Measurements from ENCODE around the gene TNS4.
A peak's percentile ranks its signal among the peaks of the same experiment; 100 is the strongest.

The TNS4 gene

DNA sequence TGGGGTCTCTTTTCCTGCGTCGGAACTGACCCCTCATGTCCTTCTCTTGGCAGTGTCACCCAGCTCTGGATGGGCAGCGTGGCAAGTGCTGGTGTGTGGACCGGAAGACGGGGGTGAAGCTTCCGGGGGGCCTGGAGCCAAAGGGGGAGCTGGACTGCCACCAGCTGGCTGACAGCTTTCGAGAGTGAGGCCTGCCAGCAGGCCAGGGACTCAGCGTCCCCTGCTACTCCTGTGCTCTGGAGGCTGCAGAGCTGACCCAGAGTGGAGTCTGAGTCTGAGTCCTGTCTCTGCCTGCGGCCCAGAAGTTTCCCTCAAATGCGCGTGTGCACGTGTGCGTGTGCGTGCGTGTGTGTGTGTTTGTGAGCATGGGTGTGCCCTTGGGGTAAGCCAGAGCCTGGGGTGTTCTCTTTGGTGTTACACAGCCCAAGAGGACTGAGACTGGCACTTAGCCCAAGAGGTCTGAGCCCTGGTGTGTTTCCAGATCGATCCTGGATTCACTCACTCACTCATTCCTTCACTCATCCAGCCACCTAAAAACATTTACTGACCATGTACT is 44.9 kb downstream of the TNS4 start:
- DNase-seq (ENCODE audit: low spot score), result no peak

DNA sequence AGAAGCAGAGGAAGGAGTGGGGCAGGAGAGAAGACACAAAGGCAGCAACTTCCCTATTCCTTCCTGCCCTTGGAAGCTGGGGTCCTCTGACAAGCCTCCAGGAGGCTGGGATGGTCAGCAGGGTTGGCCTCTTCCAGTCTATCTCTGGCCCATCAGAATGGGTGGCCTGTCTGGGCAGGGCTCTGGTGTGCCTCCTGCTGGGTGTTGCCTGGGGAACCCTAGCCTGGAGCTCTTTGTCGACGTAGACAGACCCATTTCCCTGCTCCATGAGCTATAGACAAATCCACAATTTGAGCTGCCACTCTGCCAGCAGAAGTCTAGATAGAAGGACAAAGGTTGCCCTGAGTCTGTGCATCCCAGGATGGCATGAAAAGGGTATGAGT is 46.8 kb downstream of the TNS4 start:
- DNase-seq (ENCODE audit: low spot score), result no peak

GRCh38 chr17:40453881-40454612 is 47.4 kb downstream of the TNS4 start:
- no peak for DNase-seq (ENCODE audit: low spot score)

- no peak for DNase-seq (ENCODE audit: low spot score)
Measured at GRCh38 chr17:40452921-40453378, 48.5 kb downstream of the TNS4 start.

GRCh38 chr17:40452216-40452787 is 49.1 kb downstream of the TNS4 start:
- no peak for DNase-seq (ENCODE audit: low spot score)

DNA sequence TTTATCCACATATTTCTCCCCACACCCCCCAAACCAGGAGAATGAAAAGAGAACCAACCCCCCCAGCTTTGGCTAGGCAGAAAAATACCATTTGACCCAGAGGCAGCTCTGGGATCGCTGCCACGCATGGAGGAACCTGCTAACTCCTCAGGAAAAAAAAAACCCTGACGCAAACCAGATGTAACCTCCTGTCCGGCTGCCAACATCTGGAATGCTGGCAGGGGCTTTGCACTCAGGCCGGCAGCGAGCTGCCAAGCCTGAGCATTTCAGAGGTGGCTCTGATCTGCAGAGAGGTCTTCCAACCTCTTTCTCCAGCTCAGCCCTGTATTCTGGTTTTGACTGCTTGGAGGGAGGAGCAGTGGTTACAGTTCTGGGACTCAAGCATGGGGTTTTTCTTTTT is 50.0 kb downstream of the TNS4 start:
- no peak for DNase-seq (ENCODE audit: low spot score)

DNA sequence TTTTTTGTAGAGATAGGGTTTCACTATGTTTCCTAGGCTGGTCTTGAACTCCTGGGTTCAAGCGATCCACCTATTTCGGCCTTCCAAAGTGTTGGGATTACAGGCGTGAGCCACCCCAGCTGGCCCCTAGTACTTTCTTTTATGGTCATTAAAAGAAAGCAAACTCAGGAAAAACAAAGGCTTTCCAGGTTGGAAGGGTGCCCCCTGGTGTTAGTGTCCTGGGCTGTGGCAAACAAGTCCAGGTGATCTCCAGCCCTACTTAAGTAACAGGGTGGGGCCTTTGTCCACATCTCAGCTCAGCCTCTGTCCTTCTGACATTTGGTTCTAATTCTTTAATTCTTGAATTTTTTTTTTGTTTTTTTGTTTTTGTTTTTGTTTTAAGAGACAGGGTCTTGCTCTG is 51.2 kb downstream of the TNS4 start:
- DNase-seq (ENCODE audit: low spot score), result no peak

DNA sequence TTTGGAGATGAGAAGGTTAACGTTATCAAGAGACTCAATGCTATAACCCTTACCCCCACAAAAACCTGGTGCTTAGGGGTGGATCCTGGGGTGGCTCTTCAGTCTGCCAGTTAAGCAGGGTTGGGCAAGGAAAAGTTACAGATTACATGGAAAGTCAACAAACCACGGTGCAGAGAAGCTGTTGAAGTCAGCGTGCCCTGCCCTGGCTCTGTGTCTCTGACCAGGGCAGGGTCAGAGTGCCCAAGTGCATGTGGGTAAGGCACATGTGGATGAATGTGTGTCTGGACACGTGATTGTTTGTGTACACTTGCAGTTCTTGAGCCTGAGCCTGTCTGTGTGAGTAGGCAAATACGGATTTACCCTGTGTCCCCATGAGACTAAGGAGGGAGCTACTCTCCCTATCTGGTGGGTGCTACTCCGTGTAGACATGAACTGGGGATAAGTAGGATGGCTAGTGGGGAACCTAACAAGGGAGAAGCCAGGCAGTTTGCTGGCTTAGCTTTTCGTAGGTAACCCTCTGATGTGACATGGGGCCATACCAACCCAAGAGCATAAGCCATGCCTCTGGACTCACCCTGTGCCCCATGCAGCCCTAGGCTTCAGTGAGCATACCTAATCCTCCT is 52.7 kb downstream of the TNS4 start:
- no peak for DNase-seq (ENCODE audit: low spot score)

DNA sequence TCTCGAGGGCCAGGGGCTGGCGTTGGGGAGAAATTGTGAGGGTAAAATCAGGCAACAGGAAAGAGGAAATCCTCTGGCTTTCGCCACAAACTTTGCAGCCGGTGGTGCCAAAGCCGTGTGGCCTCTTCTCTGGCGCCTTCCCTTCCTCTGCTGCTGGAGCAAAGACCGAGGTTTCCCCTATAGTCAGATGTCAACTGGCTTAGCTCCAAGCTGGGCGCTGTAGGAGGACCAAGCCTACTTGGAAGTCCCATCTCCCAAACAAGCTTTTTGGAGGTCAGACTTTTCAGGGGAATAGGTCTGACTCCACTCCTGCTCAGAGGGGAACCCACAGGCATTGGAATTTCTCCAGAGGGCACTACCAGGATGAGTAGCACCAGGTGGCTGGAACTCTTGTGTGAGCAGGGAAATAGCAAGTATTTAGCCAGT is 53.2 kb downstream of the TNS4 start:
- no peak for DNase-seq (ENCODE audit: low spot score)

DNA sequence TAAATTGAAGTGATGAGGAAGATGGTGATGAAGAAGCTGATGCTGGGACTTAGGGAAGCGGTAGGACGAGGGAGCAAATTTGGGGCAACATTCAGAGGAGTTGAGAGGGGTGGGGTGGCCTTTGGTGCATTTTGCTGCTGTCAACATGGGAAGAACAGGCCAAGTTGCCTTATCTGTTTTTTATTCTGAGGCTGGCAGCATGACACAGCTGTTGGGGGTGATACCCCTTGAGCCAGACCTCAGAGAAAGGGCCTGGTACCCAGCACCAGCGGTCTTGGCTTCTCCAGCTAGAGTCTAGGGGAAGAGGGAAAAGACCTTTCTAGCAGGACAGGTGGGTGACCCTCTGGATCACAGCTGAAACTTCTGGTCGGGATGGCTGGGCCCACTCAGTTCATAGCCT is 53.6 kb downstream of the TNS4 start:
- no peak for DNase-seq (ENCODE audit: low spot score)

GRCh38 chr17:40447148-40447644 is 54.2 kb downstream of the TNS4 start:
- no peak for DNase-seq (ENCODE audit: low spot score)

- no peak for DNase-seq (ENCODE audit: low spot score)
Measured at GRCh38 chr17:40445751-40446468, 55.5 kb downstream of the TNS4 start.

GRCh38 chr17:40443988-40444899 is 57.2 kb downstream of the TNS4 start:
- DNase-seq (ENCODE audit: low spot score), result no peak

DNA sequence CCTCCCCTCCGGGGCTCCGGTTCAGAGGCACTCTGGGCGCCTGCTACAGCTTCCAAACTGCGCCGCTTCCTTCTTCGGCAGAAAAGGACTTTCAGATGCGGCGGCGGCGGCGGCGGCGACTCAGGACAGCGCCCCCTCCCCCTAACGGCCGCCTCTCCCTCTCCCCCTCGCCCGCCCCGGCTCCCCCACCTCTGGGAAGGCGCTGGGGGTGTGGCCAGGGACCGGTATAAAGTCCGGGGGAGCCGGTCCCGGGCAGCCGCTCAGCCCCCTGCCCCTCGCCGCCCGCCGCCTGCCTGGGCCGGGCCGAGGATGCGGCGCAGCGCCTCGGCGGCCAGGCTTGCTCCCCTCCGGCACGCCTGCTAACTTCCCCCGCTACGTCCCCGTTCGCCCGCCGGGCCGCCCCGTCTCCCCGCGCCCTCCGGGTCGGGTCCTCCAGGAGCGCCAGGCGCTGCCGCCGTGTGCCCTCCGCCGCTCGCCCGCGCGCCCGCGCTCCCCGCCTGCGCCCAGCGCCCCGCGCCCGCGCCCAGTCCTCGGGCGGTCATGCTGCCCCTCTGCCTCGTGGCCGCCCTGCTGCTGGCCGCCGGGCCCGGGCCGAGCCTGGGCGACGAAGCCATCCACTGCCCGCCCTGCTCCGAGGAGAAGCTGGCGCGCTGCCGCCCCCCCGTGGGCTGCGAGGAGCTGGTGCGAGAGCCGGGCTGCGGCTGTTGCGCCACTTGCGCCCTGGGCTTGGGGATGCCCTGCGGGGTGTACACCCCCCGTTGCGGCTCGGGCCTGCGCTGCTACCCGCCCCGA is 58.0 kb downstream of the TNS4 start, which contains the start of gene IGFBP4:
IGFBP4 (plus strand) TSS at position 255 of the 792 bp plus-strand sequence; CDS start at position 541, 286 bp downstream.
- DNase-seq (ENCODE audit: low spot score), result peak; percentile 30

GRCh38 chr17:40442392-40443195 is 58.8 kb downstream of the TNS4 start:
- DNase-seq (ENCODE audit: low spot score), result no peak

DNA sequence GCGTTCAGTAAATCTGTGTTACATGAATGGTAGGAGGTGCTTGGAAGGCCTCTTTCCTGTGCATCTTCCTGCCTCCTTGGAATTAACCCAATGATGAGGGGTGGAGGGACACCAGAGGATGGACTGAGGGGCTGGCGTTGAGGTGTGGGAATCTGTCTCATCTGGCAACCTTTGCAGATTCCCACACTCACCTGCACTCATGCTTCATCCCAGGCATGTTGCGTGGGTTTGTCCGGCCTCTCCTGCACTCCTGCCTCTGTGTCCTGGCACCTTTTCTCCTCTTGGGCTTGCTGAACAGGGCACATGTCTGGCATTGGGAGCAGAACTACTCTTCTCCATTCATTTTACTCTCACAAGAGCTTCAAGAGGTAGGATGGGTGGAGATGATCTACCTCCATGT is 61.3 kb downstream of the TNS4 start:
- no peak for DNase-seq (ENCODE audit: low spot score)

DNA sequence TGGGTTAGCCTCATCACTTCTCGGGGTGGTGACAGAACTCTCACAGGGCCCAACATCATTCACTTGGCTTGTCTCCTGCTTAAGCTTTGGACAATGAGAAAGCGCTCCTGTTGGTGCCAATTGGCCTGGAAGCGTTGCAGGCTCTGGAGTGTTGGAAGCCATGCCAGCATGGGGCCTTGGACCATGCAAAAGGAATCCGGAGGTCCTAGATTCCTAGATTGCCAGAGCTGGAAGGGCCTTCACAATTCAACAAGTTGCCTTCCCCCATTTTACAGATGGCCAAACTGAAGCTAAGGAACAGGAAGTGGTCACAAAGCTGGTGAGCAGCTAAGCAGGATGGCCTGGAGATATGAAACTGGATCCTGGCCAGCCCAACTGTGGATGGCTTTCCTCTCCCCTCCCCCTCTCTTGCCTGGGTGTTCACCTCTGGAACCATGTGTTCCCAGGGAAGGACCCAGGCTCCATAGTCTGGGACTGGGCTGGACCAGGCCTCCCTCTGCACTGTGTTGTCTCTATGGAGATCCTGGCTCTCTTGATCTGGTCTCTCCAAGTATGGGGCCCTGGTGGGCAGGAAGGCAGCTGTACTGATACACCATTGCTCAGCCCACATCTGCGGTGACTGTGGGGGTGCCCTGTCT is 64.2 kb downstream of the TNS4 start:
- DNase-seq (ENCODE audit: low spot score), result no peak

- DNase-seq (ENCODE audit: low spot score), result no peak
Measured at GRCh38 chr17:40436636-40437035, 64.8 kb downstream of the TNS4 start.

All from putamen (tissue), 1 donor.